GM19239 (cell line): ENCODE measurements around the gene ATP9A.
A peak's percentile ranks its signal among the peaks of the same experiment; 100 is the strongest.

ENCODE experiments used
- DNase-seq: peaks from one replicate; pipeline ENCODE4 v3.0.0; 2011; ENCODE audit warnings: low spot score; ENCODE audit not compliant: insufficient read length
- FAIRE-seq: peaks from 2 replicates; lab custom pipeline; 2011; peaks lifted over from hg19 to GRCh38; lab: Jason Lieb, UNC

The ATP9A gene

GRCh38 chr20:51610761-51611624 lies 157.2 kb downstream of the ATP9A start:
- FAIRE-seq (no peak), DNase-seq (no peak)

GRCh38 chr20:51610111-51610510 lies 158.1 kb downstream of the ATP9A start:
- no peak for FAIRE-seq
- no peak for DNase-seq

- FAIRE-seq (no peak), DNase-seq (no peak)
Measured at GRCh38 chr20:51609251-51609650, 158.9 kb downstream of the ATP9A start.

DNA sequence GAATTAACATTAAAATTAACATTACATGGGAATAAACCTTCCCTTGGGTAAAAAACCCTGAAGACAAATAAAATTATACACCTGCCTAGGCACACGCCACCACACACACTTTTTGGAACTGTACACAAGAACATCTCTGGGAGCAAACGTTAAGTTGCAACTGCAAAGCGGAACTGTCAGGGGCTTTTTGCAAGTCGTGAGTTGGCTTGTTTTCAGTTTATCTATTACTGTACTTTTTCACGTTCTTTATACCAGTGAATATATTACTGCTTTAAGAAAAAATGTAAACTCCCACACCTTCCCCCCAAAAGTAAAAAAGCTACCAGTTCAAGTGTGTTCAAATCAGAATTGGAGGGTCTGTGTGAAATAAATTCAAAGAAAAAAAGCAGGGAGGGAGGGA lies 160.1 kb downstream of the ATP9A start:
- FAIRE-seq (no peak), DNase-seq (no peak)

DNA sequence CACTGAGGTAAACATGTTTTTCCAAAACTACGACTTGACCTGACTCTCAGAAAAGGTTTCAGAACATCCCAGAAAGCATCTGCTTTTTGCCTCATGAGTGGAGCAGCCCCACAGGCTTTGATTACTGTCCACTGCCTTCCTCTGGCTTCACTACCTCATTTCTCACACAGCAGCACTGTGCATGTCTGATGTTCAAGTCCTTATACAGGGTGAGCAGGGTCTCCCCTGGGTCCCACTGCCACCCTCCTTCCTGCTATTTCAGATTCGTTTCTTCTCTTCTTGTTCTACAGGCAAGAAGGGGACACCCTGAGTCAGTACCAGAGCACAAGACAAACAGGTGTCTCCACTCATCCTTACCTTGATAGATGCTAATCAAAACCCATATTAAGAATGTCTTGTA lies 161.0 kb downstream of the ATP9A start:
- no peak for DNase-seq
- FAIRE-seq = no peak

DNA sequence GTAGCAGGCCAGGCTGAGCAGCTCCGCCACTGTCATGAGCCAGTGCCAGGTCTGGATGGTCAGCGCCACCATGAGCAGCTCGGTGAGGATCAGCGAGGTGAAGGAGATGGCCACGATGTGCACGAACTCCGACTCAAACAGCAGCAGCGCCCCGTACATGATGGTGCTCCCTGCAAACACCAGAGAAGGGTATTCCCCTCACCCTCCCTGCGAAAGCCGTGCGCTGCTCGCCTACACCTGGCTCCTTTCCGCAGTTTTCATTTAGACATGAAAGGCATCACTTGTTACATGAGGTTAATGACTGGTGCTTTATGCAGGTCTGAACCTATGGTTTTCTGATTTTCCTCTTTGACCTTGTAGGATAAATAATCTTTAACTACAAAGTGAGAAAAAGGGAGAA lies 163.3 kb downstream of the ATP9A start:
- FAIRE-seq (no peak), DNase-seq (no peak)

DNA sequence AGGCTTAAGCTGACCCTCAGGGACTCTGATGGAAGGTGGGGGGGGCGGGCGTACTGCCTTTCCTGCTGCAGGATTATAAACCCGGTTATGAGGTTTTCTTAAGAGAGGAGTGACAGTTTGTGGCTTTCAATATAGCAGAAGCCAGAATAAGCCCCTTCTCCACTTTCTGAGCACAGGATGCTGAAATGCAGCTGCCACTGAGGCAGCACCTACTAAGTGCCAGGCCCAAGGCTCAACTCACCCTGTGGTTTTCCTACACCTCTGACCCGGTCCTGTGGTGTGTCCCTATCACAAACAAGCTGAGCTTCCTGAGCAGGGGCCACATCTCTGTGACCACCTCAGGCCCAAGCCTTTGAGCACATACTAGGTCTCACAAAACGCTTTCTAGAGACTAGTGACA lies 166.1 kb downstream of the ATP9A start:
- FAIRE-seq = no peak
- DNase-seq = no peak

DNA sequence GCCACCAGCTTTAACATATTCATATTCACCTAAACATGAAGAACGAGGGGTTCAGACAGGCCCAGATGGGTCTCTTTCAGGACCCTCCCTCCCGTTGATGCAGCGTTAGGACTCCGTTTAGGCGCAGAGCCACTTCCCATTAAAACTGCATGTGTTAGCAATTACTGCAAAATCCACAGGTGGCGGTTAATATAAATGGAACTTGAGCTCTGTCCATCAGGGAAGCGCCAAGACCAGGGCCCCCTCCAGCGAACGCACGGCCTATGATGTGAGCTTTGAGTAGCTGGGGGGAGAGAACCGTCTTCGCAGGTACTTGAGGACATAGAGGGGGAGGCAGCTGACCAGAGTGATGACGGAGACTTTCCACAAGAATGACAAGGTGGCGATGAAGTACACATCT lies 167.2 kb downstream of the ATP9A start:
- FAIRE-seq = no peak
- no peak for DNase-seq

GRCh38 chr20:51600016-51600420 lies 168.2 kb downstream of the ATP9A start:
- no peak for DNase-seq
- FAIRE-seq = no peak

DNA sequence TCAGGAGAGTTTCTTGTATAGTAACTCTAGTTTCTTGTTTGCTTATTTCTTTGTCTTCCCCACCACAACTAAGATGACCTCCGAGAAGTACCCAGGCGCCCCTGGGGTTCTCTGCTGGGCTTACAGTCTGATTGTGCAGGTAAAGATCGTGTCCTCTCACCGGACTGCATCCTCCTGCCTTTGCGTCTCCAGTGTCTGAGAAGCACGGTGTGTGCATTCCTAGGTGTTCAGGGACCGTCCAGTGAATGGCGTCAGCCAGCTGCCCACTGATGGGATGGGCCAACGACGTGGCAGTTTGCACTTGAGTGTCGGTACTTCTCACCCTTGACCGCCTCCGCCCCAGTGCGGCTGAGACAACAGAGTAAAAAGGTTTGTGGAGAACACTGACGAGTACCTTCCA lies 169.6 kb downstream of the ATP9A start:
- FAIRE-seq = no peak
- DNase-seq = no peak

DNA sequence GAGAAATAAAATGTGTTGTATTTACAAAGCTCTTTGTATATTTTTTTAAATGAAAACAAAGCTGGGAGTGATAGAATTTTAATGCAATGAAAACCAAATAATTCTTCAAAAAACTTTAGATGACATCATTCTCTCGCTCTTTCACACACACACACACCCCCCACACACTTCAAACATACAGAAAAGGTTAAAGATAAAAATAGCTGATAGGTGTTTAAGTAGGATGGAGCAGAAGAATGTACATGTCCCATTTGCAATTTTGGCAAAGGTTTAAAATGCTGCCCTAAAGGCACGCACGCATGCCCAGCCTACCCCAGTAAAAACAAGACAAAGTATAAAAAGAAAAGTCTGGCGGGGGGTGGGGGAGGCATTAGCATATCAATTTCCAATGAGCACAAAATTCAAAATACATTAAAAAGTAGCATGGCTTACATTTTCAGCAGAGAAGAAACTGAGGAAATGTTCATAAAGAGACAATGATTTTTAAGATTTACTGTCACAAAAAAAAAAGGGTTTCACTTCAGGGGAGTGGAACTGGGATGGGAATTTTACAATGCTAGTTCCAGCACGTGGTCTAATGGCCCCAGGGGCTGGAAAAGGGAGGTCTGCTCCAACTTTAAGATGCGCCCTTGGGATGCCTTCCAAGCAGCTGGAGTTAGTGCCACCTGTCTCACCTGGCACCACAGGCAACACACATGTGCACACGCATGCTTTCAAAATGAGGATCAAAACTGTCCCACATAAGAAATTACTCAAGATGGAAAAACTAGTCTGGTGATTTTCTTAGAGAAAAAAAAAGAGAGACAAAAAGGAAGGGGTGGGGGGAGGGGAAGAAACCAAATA lies 170.6 kb downstream of the ATP9A start:
- no peak for FAIRE-seq
- no peak for DNase-seq

- FAIRE-seq = no peak
- no peak for DNase-seq
Measured at GRCh38 chr20:51596668-51597388, 171.4 kb downstream of the ATP9A start.

DNA sequence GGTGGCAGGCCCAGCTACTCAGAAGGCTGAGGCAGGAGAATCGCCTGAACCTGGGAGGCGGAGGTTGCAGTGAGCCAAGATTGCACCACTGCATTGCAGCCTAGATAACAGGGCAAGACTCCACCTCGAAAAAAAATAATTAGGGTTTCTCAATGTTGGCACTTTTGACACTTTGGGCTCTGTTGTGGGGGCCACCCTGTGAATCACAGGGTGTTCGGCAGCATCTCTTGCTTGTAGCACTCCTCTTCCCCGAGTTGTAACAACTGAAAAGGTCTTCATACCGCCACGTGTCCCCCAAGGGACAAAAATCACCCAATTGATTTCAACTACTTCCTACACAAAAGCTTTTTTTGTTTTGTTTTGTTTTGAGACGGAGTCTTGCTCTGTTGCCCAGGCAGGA lies 172.4 kb downstream of the ATP9A start:
- FAIRE-seq (no peak), DNase-seq (no peak)

GRCh38 chr20:51595058-51595532 lies 173.1 kb downstream of the ATP9A start:
- FAIRE-seq = peak; percentile 93
- peak; percentile 88 for DNase-seq

GRCh38 chr20:51594236-51595057 lies 173.7 kb downstream of the ATP9A start:
- FAIRE-seq = no peak

DNA sequence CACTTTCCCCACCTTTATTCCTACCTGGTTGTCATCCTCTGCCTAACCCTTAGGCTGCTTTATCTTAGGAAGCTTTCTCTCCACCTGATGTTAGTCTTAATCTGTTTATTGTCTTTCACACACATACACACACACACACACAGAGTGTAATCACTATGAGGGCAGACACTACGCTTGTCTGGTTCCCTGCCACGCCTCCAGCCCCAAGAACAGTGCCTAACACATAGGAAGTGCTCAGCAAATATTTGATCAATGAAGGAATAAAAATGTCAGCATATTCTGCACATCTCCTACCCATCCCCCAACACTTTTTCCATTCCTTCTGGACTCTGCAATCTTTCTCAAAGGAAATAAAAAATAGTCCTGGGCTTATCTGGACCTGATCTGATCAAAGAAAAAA lies 174.6 kb downstream of the ATP9A start:
- no peak for FAIRE-seq
- DNase-seq = no peak

More at GRCh38 chr20:51594236-51595057, 173.7 kb downstream of the ATP9A start:
- no peak for DNase-seq

DNA sequence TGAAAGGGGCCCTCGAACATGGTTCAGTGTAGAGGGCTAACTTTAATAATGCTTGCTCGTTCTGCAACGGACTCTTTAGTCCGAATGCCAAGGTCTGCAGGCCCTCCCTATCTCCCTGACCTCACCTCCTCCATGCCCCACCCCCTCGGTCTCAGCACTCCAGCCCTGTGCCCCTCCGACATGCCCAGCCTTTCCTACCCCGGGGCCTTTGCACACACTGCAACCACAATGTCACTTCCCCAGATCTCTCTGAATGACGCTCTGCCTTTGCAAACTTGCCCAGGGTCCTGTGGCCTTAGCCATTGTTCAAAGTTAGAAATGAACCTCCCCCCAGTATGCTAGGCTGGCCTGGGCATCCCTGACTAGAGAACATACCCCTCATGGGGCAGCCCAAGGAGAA lies 175.6 kb downstream of the ATP9A start:
- no peak for DNase-seq
- no peak for FAIRE-seq

- FAIRE-seq = no peak
Measured at GRCh38 chr20:51591871-51592270, 176.3 kb downstream of the ATP9A start.

DNA sequence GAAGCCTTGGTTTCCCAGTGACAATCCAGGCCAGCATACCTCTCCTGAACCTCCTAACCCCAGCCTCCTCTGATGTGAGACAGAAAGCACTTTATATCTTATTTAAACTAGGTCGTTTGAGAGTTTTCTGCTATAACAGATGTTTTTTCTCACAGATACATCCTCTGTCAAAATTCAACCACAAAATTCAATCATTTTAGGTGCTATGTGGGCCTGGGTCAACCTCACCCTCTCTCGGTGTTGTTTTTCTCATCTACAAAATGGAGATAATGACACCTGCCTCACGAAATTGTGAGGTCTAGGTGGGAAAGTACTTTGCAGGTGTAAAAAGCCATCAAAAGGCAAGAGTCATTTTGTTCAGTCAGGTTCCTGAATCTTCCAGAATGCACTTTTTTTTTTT lies 179.4 kb downstream of the ATP9A start:
- FAIRE-seq = no peak
- DNase-seq = no peak

More at GRCh38 chr20:51591871-51592270, 176.3 kb downstream of the ATP9A start:
- DNase-seq = no peak

DNA sequence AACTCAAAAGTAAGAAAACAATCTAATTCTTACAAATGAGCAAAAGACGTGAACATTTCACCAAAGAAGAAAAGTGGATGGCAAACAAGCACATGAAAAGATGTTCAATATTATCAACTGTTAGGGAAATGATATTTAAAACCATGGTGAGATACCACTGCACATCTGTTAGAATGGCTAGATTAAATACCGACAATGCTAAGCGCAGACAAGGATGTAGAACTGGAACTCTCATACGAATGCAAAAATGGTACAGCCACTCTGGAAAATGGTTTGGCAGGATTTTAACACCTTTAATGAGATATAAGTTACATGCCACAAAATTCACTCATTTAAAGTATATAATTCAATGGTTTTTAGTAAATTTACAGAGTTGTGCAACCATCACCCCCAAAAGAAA lies 181.0 kb downstream of the ATP9A start:
- DNase-seq (no peak), FAIRE-seq (no peak)
